HG02870 (cell line): ENCODE measurements around the gene FAM184A.
"Not testable (repeated sequence)": the region's sequence is repeated elsewhere in the genome, so short reads cannot be mapped to it uniquely, and the experiment has no call there.

Experiments
- ATAC-seq: cut with Tn5 transposase; IDR thresholded peaks from one replicate; pipeline ENCODE4 v1.9.1; 2021; ENCODE audit warnings: mild to moderate bottlenecking, moderate library complexity; ENCODE audit not compliant: unreplicated experiment

The FAM184A gene

GRCh38 chr6:119022796-119023195 lies 55.7 kb downstream of the FAM184A start:
- ATAC-seq: no peak

GRCh38 chr6:119020597-119021561 lies 57.6 kb downstream of the FAM184A start:
- ATAC-seq: no peak

- ATAC-seq: not testable (repeated sequence)
These were observed 63.3 kb downstream of the FAM184A start for GRCh38 chr6:119015165-119015564.

DNA sequence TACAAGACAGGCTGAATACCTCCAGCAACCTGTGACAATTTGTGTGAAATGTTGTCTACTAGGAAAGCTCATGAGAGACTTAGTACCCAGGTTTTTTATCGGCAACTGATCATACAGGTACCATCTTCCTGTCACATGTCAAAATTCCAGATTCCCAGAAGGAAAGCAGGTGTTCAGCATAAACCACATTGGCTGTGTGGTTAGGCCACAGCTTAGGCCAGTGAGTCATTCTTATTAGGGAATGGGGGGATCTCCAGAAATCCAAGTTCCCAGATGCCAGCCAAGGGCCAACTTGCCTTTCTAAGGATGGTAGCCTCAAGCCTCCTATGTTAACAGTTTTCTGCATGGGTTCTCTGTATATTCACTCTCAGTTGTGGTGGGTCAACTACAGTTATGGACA lies 65.9 kb downstream of the FAM184A start:
- ATAC-seq: no peak

DNA sequence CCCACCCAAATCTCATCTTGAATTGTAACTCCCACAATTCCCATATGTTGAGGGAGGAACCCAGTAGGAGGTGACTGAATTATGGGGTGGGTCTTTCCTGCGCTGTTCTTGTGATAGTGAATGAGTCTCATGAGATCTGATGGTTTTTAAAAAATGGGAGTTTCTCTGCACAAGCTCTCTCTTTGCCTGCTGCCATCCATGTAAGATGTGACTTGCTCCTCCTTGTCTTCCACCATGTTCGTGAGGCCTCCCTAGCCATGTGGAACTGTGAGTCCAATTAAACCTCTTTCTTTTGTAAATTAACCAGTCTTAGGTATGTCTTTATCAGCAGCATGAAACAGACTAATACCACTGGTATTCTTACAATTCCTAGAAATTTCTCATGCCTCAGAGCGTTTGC lies 69.2 kb downstream of the FAM184A start:
- not testable (repeated sequence) for ATAC-seq

DNA sequence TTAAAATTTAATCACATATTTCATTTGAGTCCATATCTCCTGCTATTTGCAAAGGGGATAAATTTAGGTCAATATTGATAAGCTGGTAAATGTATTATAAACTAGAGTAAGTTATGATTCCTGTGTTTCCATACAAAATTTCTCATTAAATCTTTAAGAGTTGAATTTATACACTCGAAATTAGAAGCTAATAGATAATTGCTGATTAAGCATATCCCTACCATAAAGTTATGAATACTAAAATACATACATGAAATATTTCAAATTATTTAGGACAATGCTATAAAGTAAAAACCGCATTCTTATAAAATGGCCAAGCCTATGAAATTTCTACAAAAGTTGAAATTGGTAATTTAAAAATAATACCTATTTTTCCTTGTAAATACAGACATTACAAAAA lies 71.5 kb downstream of the FAM184A start:
- no peak for ATAC-seq

DNA sequence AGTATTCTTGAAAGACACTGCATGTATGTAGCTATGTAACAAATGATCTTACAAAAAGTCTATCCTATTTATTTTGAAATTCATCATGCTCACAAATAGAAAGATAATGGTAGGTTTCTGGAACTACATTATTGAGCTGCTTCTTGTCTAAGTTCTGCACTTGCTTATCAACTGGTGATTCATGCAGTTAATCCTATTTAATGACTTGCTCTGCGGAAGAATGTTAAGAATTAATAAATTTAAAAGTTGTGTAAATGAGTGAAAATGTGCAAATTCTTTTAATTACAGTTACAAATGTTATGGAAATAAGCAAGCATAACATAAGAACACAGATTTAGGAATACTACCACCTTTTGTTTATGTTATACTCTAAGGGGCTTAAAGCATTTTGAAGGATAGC lies 76.4 kb downstream of the FAM184A start:
- ATAC-seq: no peak

DNA sequence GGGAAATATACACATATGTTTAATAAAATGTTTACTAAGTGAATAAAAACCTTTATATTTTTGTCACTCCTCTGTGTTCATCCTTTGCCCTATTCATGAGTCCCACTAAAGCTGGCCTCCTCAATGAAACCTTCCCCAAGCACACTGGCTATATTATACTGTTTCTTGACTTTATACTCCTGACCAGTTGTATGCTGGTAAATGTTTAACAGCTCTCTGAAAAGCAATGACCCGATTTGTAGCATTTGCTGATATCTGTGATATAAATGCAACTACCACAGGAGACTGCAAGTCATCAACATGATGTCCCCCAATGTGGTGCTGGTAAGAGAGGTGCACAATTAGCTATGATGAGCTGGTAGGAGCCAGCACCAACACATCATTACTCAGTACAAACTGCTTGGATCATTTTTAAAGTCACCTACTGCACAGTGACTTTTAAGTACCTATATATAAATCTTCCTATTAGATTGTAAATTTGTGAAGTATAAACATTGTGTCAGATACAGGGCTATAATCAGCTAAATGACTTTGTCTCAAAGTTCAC lies 78.9 kb downstream of the FAM184A start:
- no peak for ATAC-seq

GRCh38 chr6:118997426-118997825 lies 81.0 kb downstream of the FAM184A start:
- not testable (repeated sequence) for ATAC-seq

DNA sequence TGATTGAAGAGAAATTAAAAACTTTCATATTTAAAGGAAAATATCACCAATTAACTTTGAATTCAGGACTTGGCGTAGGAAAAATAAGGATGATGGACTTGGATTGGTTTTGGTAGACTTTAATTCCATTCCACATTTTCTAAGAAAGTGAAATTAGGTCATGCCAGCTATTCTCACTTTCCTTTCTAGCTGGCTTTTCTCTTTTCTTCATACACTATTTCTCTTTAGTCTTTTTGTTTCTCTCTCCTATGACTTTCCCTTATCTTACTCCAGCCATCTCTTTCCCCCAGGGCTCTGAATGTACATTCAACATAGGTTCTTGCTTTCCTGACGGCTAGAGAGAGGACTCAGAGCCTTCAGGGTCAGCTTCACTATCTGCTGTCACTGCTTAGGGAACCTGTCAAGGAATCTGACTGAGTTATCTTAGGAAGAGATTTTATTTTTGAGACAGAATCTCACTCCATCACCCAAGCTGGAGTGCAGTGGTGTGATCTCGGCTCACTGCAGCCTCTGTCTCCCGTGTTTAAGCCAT lies 82.1 kb downstream of the FAM184A start:
- ATAC-seq: no peak

- no peak for ATAC-seq
These were observed 84.6 kb downstream of the FAM184A start for GRCh38 chr6:118993803-118994251.

GRCh38 chr6:118993358-118993757 lies 85.1 kb downstream of the FAM184A start:
- ATAC-seq: no peak

GRCh38 chr6:118992186-118992795 lies 86.2 kb downstream of the FAM184A start:
- no peak for ATAC-seq

GRCh38 chr6:118986312-118986711 lies 92.2 kb downstream of the FAM184A start:
- ATAC-seq: no peak

DNA sequence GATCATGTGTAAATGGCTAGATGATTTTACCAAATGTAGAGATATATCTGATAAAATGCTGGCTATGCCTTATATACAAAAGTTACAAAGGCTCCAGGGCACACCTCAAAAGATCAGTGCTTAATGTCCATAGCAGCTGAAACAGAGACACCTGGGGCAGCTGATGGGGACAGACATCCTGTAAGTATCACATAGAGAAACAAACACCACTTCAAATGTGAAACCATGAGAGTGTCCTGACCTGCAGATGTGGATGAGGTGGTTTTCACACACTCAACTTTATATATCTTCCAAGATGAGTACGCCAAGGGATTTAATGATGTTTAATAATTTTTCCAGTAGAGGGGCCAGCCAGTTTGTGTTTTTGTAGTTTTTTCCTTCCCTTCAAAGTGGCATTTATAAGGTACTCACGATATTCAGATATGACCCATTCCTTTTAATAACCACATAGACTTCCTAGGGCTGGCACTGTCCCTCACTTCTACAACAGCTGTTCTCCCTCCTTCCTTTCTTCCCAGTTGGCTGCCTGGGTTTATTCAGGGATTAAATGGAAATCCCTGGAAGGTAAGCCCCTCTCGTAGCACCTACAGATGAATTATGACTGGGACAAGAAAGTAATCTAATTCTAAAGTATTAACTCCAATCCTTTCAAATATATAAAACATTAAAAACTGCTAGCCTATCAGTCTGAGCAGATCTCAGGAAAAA lies 93.2 kb downstream of the FAM184A start:
- no peak for ATAC-seq

GRCh38 chr6:118984342-118984741 lies 94.1 kb downstream of the FAM184A start:
- ATAC-seq: no peak

- ATAC-seq: no peak
These were observed 95.9 kb downstream of the FAM184A start for GRCh38 chr6:118982575-118982911.

DNA sequence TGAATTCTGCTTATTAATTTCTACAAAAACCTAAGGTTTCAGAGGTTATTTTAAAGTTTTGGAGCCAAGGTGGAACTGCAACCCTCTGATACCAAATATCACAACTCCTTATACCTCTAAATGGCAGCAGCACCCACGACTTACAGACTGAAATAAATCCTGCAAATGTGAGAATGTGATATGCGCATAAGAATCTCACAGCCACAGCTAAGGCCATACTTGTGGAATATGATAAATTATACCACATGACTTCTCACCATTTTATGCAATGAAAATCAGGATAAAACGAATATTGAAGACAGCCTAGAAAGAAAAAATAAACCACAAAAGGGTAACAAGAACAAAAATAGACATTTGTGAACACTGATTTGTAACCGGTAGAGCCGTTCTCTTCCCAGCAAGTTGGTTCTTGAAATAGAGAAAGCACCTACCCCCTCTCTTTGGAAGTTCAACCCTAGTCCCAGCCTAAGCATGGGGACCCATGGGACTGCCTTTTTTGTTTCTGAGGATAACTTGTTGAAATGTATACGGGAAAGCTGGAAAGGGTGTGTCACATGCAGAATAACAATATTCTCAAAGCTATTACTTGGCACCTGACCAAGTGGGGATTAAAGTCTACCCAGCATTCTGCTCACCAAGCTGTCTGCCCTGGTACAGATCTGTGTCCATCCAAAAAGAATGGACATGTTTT lies 96.4 kb downstream of the FAM184A start:
- ATAC-seq: no peak

- no peak for ATAC-seq
These were observed 98.4 kb downstream of the FAM184A start for GRCh38 chr6:118980063-118980462.

DNA sequence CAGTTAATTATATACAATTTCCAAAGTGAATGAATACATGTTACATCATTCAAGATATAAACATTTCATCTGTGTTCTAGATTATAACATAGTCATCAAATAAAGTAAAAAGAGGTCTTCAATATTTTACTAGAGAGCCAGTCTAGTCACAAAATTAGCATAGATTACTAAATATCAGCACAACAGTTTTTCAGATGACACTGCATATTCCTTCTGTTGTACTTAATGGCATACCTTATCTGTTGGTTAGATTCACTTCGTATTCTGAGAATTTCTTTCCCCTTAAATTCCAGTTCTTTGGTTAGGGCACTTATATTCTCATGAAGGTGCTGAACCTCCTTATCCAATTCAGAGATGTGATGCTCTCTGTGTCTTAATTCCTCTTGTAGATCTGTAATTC lies 103.7 kb downstream of the FAM184A start:
- no peak for ATAC-seq
